GM23338 (cell line): ENCODE results near the gene ARHGAP28. TPM values are rescaled to one million over a fixed set of nuclear protein-coding genes. Genes with fewer than 3 reads are reported as not detected.

ENCODE experiments used
- ATAC-seq: fragments of 200-7000 bp; cut with Tn5 transposase; 3 replicates; pipeline ENCODE4 v1.9.1; 2020
- DNase-seq: peaks from one replicate; pipeline ENCODE4 v3.0.0-alpha.2; 2015; ENCODE audit warnings: low spot score
- H2AFZ ChIP-seq: fragments of 200-600 bp; sonication (generic); 2 replicates; pipeline ENCODE4 v1.8.0; 2016; ENCODE audit warnings: antibody characterized with exemption, mild to moderate bottlenecking, moderate library complexity
- H3F3A ChIP-seq: fragments of 200-600 bp; sonication (generic); replicated peaks from 2 replicates; pipeline ENCODE4 v1.8.0; 2017; ENCODE audit warnings: antibody characterized with exemption, mixed run types, low read depth
- H3K27ac ChIP-seq: fragments of 200-600 bp; sonication (generic); 2 replicates; pipeline ENCODE4 v1.6.1; 2016; ENCODE audit warnings: low read depth
- H3K27me3 ChIP-seq: fragments of 200-600 bp; sonication (generic); 2 replicates; pipeline ENCODE4 v1.8.0; 2016; ENCODE audit warnings: mild to moderate bottlenecking, mixed run types, moderate library complexity; ENCODE audit not compliant: insufficient read depth
- H3K36me3 ChIP-seq: fragments of 200-600 bp; sonication (generic); 2 replicates; pipeline ENCODE4 v1.8.0; 2016; ENCODE audit warnings: mild to moderate bottlenecking; ENCODE audit not compliant: insufficient read depth
- H3K4me1 ChIP-seq: fragments of 200-600 bp; sonication (generic); 2 replicates; pipeline ENCODE4 v1.8.0; 2016; ENCODE audit warnings: mild to moderate bottlenecking, moderate library complexity; ENCODE audit not compliant: insufficient read depth
- H3K4me2 ChIP-seq: fragments of 200-600 bp; sonication (generic); 2 replicates; pipeline ENCODE4 v1.7.1; 2017; ENCODE audit warnings: mixed run types
- H3K4me3 ChIP-seq: fragments of 200-600 bp; sonication (generic); 2 replicates; pipeline ENCODE4 v1.6.1; 2016; ENCODE audit warnings: mixed run types
- H3K79me2 ChIP-seq: fragments of 200-600 bp; sonication (generic); replicated peaks from 2 replicates; pipeline ENCODE4 v1.8.0; 2017; ENCODE audit warnings: mild to moderate bottlenecking; ENCODE audit not compliant: insufficient read depth
- H3K9me2 ChIP-seq: fragments of 200-600 bp; sonication (generic); 2 replicates; pipeline ENCODE4 v1.8.0; 2017; ENCODE audit not compliant: insufficient read depth
- H4K20me1 ChIP-seq: fragments of 200-600 bp; sonication (generic); replicated peaks from 2 replicates; pipeline ENCODE4 v1.8.0; 2017; ENCODE audit warnings: mild to moderate bottlenecking; ENCODE audit not compliant: insufficient read depth
- H3K27ac Mint-ChIP-seq: 2 replicates; pipeline ENCODE4 v1.8.0; 2020; ENCODE audit warnings: inconsistent platforms, mild to moderate bottlenecking, moderate library complexity, mixed read lengths
- H3K27me3 Mint-ChIP-seq: 3 replicates; pipeline ENCODE4 v1.8.0; 2022; ENCODE audit warnings: low read depth, mild to moderate bottlenecking, moderate library complexity, mixed read lengths, inconsistent platforms; ENCODE audit not compliant: insufficient read depth, poor library complexity
- H3K36me3 Mint-ChIP-seq: 3 replicates; pipeline ENCODE4 v1.8.0; 2021; ENCODE audit warnings: low read depth, mild to moderate bottlenecking, inconsistent platforms, moderate library complexity, mixed read lengths
- H3K4me1 Mint-ChIP-seq: 3 replicates; pipeline ENCODE4 v1.8.0; 2020; ENCODE audit warnings: mild to moderate bottlenecking, inconsistent platforms, mixed read lengths
- H3K4me3 Mint-ChIP-seq: 3 replicates; pipeline ENCODE4 v1.8.0; 2021; ENCODE audit warnings: moderate library complexity, mild to moderate bottlenecking, inconsistent platforms, mixed read lengths
- H3K9me3 Mint-ChIP-seq: 3 replicates; pipeline ENCODE4 v1.8.0; 2020; ENCODE audit warnings: moderate library complexity, mild to moderate bottlenecking, inconsistent platforms, mixed read lengths
- EZH2 ChIP-seq: fragments of 200-600 bp; sonication (generic); IDR thresholded peaks from one replicate; pipeline ENCODE4 v1.8.0; 2017; ENCODE audit warnings: antibody characterized with exemption, mild to moderate bottlenecking, low read depth; ENCODE audit not compliant: unreplicated experiment
- EZH2phosphoT487 ChIP-seq: fragments of 200-600 bp; sonication (generic); IDR thresholded peaks from one replicate; pipeline ENCODE4 v1.8.1; 2018; ENCODE audit warnings: antibody characterized with exemption; ENCODE audit not compliant: unreplicated experiment
- NANOG ChIP-seq: IDR thresholded peaks from 2 replicates; pipeline ENCODE4 v1.6.1; 2016; ENCODE audit warnings: antibody characterized with exemption, borderline replicate concordance
- POLR2AphosphoS5 ChIP-seq: IDR thresholded peaks from 2 replicates; pipeline ENCODE4 v1.6.1; 2016; ENCODE audit warnings: antibody characterized with exemption, low read depth
- STAT1 ChIP-seq: IDR thresholded peaks from one replicate; pipeline ENCODE4 v1.6.1; 2016; ENCODE audit warnings: antibody characterized with exemption; ENCODE audit not compliant: unreplicated experiment
- ZNF114 ChIP-seq: fragments of 250-450 bp; sonication (Bioruptor Pico); IDR thresholded peaks from 2 replicates; pipeline ENCODE4 v1.5.0; 2020; ENCODE audit warnings: mild to moderate bottlenecking, moderate library complexity
- polyA plus RNA-seq: library from polyadenylated mRNA; unstranded; fragments of >200 nt; fragmentation: Nextera tagmentation; extraction: Ambion mirVana; gene quantifications from 2 replicates; pipeline ENCODE4 v1.2.1, GENCODE V29; 2016
- total RNA-seq: library from RNA; depleted of rRNA; stranded (reverse); fragments of >200 nt; shearing (Covaris generic); gene quantifications from 2 replicates; pipeline ENCODE4 v1.2.3, GENCODE V29; 2014
- TF ChIP-seq, protein P1 (sequence below): fragments of 250-450 bp; sonication (Bioruptor Pico); IDR thresholded peaks from 2 replicates; pipeline ENCODE4 v1.5.0; 2020; ENCODE audit warnings: mild to moderate bottlenecking, moderate library complexity
- TF ChIP-seq, protein P2 (sequence below): IDR thresholded peaks from one replicate; pipeline ENCODE4 v1.6.1; 2018; ENCODE audit warnings: antibody characterized with exemption; ENCODE audit not compliant: unreplicated experiment
- TF ChIP-seq, protein P3 (sequence below), 2 experiments: fragments of 200-600 bp in 1 of 2; sonication (generic) in 1 of 2; conservative IDR thresholded peaks; 2 replicates each; pipeline versions ENCODE4 v1.5.1 to v1.6.1; 2016 to 2017; ENCODE audit warnings: antibody characterized with exemption in 2 of 2, low read depth in 2 of 2, mild to moderate bottlenecking in 2 of 2, moderate library complexity in 1 of 2

Gene ARHGAP28
- total and polyA plus RNA-seq, 2 experiments from 2014 or later = 2.8 to 9.6 TPM

DNA sequence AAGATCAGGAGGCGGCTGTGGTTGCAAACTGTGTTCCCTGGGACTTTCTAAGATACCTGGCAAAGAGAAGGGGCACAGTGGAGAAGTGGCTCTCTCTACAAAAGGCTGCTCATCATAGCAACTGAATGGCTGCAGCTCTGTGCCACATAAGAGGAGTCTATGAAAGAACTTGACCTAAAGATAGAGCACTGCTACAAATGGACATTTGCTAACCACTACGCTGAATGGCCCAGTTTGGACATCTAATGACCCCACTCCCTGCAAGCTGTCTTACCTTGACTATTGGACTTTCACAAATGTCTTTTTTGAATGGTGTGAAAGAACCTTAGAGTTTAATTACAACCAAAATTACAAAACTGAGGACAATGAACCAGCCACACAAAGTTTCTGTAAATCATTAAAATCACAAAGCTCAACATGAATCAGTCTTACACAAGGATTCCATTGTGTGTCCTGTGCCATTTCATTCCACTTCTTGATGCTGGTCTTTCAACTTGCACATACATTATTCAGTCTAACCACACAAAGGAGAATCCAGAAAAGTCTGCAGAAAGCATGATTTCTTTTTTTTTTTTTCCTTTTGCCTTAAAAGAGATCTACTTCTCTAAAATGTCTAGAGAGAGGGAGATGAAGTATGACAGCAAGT is 234.1 kb downstream of the ARHGAP28 start:
- H3K4me3 Mint-ChIP-seq = no peak overlapping the region
- no peak overlapping the region for H3K27ac ChIP-seq
- no peak overlapping the region for H2AFZ ChIP-seq
- no peaks in the 10 kb centered on the region for H3K9me2 ChIP-seq
- no peaks in the 10 kb centered on the region for H3F3A ChIP-seq
- peaks cover 2% of the 10 kb centered on the region; the same call in 2 of the 3 replicates for H3K9me3 Mint-ChIP-seq
- no peaks in the 10 kb centered on the region for H3K4me1 Mint-ChIP-seq
- no peak overlapping the region for H3K4me3 ChIP-seq
- no peaks in the 10 kb centered on the region for H3K4me1 ChIP-seq
- 0 out of 2 replicates have a peak, but pooled peaks cover 4% of the 10 kb centered on the region for H4K20me1 ChIP-seq
- peaks cover 30% of the 10 kb centered on the region for H3K36me3 ChIP-seq
- H3K79me2 ChIP-seq = no peaks in the 10 kb centered on the region
- TF ChIP-seq, protein P1, sequence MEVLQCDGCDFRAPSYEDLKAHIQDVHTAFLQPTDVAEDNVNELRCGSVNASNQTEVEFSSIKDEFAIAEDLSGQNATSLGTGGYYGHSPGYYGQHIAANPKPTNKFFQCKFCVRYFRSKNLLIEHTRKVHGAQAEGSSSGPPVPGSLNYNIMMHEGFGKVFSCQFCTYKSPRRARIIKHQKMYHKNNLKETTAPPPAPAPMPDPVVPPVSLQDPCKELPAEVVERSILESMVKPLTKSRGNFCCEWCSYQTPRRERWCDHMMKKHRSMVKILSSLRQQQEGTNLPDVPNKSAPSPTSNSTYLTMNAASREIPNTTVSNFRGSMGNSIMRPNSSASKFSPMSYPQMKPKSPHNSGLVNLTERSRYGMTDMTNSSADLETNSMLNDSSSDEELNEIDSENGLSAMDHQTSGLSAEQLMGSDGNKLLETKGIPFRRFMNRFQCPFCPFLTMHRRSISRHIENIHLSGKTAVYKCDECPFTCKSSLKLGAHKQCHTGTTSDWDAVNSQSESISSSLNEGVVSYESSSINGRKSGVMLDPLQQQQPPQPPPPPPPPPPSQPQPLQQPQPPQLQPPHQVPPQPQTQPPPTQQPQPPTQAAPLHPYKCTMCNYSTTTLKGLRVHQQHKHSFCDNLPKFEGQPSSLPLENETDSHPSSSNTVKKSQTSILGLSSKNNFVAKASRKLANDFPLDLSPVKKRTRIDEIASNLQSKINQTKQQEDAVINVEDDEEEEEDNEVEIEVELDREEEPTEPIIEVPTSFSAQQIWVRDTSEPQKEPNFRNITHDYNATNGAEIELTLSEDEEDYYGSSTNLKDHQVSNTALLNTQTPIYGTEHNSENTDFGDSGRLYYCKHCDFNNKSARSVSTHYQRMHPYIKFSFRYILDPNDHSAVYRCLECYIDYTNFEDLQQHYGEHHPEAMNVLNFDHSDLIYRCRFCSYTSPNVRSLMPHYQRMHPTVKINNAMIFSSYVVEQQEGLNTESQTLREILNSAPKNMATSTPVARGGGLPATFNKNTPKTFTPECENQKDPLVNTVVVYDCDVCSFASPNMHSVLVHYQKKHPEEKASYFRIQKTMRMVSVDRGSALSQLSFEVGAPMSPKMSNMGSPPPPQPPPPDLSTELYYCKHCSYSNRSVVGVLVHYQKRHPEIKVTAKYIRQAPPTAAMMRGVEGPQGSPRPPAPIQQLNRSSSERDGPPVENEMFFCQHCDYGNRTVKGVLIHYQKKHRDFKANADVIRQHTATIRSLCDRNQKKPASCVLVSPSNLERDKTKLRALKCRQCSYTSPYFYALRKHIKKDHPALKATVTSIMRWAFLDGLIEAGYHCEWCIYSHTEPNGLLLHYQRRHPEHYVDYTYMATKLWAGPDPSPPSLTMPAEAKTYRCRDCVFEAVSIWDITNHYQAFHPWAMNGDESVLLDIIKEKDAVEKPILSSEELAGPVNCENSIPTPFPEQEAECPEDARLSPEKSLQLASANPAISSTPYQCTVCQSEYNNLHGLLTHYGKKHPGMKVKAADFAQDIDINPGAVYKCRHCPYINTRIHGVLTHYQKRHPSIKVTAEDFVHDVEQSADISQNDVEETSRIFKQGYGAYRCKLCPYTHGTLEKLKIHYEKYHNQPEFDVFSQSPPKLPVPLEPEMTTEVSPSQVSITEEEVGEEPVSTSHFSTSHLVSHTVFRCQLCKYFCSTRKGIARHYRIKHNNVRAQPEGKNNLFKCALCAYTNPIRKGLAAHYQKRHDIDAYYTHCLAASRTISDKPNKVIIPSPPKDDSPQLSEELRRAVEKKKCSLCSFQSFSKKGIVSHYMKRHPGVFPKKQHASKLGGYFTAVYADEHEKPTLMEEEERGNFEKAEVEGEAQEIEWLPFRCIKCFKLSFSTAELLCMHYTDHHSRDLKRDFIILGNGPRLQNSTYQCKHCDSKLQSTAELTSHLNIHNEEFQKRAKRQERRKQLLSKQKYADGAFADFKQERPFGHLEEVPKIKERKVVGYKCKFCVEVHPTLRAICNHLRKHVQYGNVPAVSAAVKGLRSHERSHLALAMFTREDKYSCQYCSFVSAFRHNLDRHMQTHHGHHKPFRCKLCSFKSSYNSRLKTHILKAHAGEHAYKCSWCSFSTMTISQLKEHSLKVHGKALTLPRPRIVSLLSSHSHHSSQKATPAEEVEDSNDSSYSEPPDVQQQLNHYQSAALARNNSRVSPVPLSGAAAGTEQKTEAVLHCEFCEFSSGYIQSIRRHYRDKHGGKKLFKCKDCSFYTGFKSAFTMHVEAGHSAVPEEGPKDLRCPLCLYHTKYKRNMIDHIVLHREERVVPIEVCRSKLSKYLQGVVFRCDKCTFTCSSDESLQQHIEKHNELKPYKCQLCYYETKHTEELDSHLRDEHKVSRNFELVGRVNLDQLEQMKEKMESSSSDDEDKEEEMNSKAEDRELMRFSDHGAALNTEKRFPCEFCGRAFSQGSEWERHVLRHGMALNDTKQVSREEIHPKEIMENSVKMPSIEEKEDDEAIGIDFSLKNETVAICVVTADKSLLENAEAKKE = no peak
- no peak for TF ChIP-seq STAT1
- TF ChIP-seq, protein P2, sequence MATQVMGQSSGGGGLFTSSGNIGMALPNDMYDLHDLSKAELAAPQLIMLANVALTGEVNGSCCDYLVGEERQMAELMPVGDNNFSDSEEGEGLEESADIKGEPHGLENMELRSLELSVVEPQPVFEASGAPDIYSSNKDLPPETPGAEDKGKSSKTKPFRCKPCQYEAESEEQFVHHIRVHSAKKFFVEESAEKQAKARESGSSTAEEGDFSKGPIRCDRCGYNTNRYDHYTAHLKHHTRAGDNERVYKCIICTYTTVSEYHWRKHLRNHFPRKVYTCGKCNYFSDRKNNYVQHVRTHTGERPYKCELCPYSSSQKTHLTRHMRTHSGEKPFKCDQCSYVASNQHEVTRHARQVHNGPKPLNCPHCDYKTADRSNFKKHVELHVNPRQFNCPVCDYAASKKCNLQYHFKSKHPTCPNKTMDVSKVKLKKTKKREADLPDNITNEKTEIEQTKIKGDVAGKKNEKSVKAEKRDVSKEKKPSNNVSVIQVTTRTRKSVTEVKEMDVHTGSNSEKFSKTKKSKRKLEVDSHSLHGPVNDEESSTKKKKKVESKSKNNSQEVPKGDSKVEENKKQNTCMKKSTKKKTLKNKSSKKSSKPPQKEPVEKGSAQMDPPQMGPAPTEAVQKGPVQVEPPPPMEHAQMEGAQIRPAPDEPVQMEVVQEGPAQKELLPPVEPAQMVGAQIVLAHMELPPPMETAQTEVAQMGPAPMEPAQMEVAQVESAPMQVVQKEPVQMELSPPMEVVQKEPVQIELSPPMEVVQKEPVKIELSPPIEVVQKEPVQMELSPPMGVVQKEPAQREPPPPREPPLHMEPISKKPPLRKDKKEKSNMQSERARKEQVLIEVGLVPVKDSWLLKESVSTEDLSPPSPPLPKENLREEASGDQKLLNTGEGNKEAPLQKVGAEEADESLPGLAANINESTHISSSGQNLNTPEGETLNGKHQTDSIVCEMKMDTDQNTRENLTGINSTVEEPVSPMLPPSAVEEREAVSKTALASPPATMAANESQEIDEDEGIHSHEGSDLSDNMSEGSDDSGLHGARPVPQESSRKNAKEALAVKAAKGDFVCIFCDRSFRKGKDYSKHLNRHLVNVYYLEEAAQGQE = no peak
- TF ChIP-seq EZH2 = no peak
- no peak for TF ChIP-seq ZNF114 (CRISPR knock-in tag)
- TF ChIP-seq POLR2AphosphoS5 = no peak
- TF ChIP-seq NANOG = no peak
- TF ChIP-seq, protein P3, sequence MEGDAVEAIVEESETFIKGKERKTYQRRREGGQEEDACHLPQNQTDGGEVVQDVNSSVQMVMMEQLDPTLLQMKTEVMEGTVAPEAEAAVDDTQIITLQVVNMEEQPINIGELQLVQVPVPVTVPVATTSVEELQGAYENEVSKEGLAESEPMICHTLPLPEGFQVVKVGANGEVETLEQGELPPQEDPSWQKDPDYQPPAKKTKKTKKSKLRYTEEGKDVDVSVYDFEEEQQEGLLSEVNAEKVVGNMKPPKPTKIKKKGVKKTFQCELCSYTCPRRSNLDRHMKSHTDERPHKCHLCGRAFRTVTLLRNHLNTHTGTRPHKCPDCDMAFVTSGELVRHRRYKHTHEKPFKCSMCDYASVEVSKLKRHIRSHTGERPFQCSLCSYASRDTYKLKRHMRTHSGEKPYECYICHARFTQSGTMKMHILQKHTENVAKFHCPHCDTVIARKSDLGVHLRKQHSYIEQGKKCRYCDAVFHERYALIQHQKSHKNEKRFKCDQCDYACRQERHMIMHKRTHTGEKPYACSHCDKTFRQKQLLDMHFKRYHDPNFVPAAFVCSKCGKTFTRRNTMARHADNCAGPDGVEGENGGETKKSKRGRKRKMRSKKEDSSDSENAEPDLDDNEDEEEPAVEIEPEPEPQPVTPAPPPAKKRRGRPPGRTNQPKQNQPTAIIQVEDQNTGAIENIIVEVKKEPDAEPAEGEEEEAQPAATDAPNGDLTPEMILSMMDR (conservative IDR thresholded peaks at IDR 0.05; ENCODE audit: low read depth in 2 of 2) = no peak
- no peak for TF ChIP-seq EZH2phosphoT487
- peaks cover 42% of the 10 kb centered on the region for H3K36me3 Mint-ChIP-seq
- no peak overlapping the region for H3K27ac Mint-ChIP-seq
- ATAC-seq = no peak
- DNase-seq = no peak
- H3K27me3 Mint-ChIP-seq = peaks cover 2% of the 10 kb centered on the region
- H3K27me3 ChIP-seq = no peaks in the 10 kb centered on the region
- H3K4me2 ChIP-seq = no peak overlapping the region
